HG03354 (cell line): ENCODE results near the gene SLC38A2.
A peak's percentile ranks its signal among the peaks of the same experiment; 100 is the strongest.

Experiments used
- ATAC-seq: cut with Tn5 transposase; IDR thresholded peaks from one replicate; pipeline ENCODE4 v1.9.1; 2021; ENCODE audit warnings: mild to moderate bottlenecking; ENCODE audit not compliant: unreplicated experiment, poor library complexity, severe bottlenecking

SLC38A2 gene

GRCh38 chr12:46396826-46397225, 24.3 kb upstream of the SLC38A2 start:
- ATAC-seq, result no peak

- no peak for ATAC-seq
Observed at GRCh38 chr12:46395388-46395787, 22.8 kb upstream of the SLC38A2 start.

- ATAC-seq, result no peak
Observed at GRCh38 chr12:46391630-46392029, 19.1 kb upstream of the SLC38A2 start.

GRCh38 chr12:46390881-46391280, 18.3 kb upstream of the SLC38A2 start:
- ATAC-seq, result no peak

- ATAC-seq, result no peak
Observed at GRCh38 chr12:46390304-46390703, 17.7 kb upstream of the SLC38A2 start.

GRCh38 chr12:46389031-46389616, 16.6 kb upstream of the SLC38A2 start:
- ATAC-seq, result no peak

GRCh38 chr12:46388427-46389021, 16.0 kb upstream of the SLC38A2 start:
- ATAC-seq, result peak; percentile 72

GRCh38 chr12:46387670-46388069, 15.1 kb upstream of the SLC38A2 start:
- no peak for ATAC-seq

GRCh38 chr12:46386877-46387629, 14.5 kb upstream of the SLC38A2 start:
- ATAC-seq, result no peak

GRCh38 chr12:46386360-46386867, 13.8 kb upstream of the SLC38A2 start:
- ATAC-seq, result no peak

- no peak for ATAC-seq
Observed at GRCh38 chr12:46385438-46385837, 12.9 kb upstream of the SLC38A2 start.

GRCh38 chr12:46384451-46385309, 12.1 kb upstream of the SLC38A2 start:
- ATAC-seq, result no peak

GRCh38 chr12:46383654-46384450, 11.3 kb upstream of the SLC38A2 start:
- peak; percentile 52 for ATAC-seq

GRCh38 chr12:46382964-46383653, 10.5 kb upstream of the SLC38A2 start:
- ATAC-seq, result peak; percentile 72

GRCh38 chr12:46382408-46382963, 9.9 kb upstream of the SLC38A2 start:
- no peak for ATAC-seq

- ATAC-seq, result no peak
Observed at GRCh38 chr12:46380881-46381280, 8.3 kb upstream of the SLC38A2 start.

GRCh38 chr12:46380022-46380796, 7.6 kb upstream of the SLC38A2 start:
- no peak for ATAC-seq

GRCh38 chr12:46379352-46379751, 6.8 kb upstream of the SLC38A2 start:
- no peak for ATAC-seq
